NT2/D1 (cell line): ENCODE data around the gene MEIS2.

ENCODE experiments used
- SUZ12 ChIP-seq: IDR thresholded peaks from 2 replicates; pipeline ENCODE4 v1.6.1; 2011; ENCODE audit not compliant: insufficient read length, insufficient read depth; ENCODE audit errors: extremely low read depth
- YY1 ChIP-seq: IDR thresholded peaks from 2 replicates; pipeline ENCODE4 v1.6.1; 2011; ENCODE audit not compliant: insufficient read length, insufficient read depth
- ZNF274 ChIP-seq: IDR thresholded peaks from 2 replicates; pipeline ENCODE4 v1.6.1; 2011; ENCODE audit warnings: mild to moderate bottlenecking, low read depth, low read length

GRCh38 chr15:36953346-36953745 is 147.0 kb downstream of the MEIS2 start:
- TF ChIP-seq ZNF274 (no peak), YY1 (no peak), SUZ12 (no peak)
